HEK293 (cell line): ENCODE measurements around the gene DLGAP4.

ENCODE experiments used
- CTCF ChIA-PET: fragments of 350-600 bp; formaldehyde crosslinking; extraction: SDS; loops from one replicate; lab custom pipeline; 2021; ENCODE audit warnings: antibody characterized with exemption; lab: Yijun Ruan, JAX
- POLR2A ChIA-PET: fragments of 300-600 bp; formaldehyde crosslinking; extraction: SDS; loops from one replicate; lab custom pipeline; 2020; ENCODE audit warnings: antibody characterized with exemption, inconsistent platforms; lab: Yijun Ruan, JAX
- H3K27ac ChIP-seq: fragments of 200-500 bp; sonication (Bioruptor generic); 2 replicates; pipeline ENCODE4 v1.5.1; 2014; ENCODE audit warnings: low read depth, low read length, control low read depth, inconsistent platforms; ENCODE audit errors: extremely low read depth
- H3K36me3 ChIP-seq, 2 experiments: fragments of 200-500 bp in 1 of 2; sonication (Bioruptor generic) in 1 of 2; 1 replicate in 1 of 2; 2 replicates in 1 of 2; pipeline ENCODE4 v1.5.1; 2014 to 2017; ENCODE audit warnings: inconsistent platforms in 2 of 2, low read length in 2 of 2; ENCODE audit not compliant: control insufficient read depth in 2 of 2, insufficient read depth in 1 of 2
- H3K4me1 ChIP-seq: fragments of 200-500 bp; sonication (Bioruptor generic); 2 replicates; pipeline ENCODE4 v1.5.1; 2014; ENCODE audit warnings: mild to moderate bottlenecking, low read length, inconsistent platforms; ENCODE audit not compliant: control insufficient read depth, insufficient read depth
- H3K4me3 ChIP-seq: 2 replicates; pipeline ENCODE4 v1.5.1; 2011; ENCODE audit warnings: low read depth, mild to moderate bottlenecking, control low read depth, low read length, moderate library complexity
- H3K9me3 ChIP-seq: fragments of 200-500 bp; sonication (Bioruptor generic); 2 replicates; pipeline ENCODE4 v1.5.1; 2014; ENCODE audit warnings: low read depth, low read length, inconsistent platforms; ENCODE audit not compliant: control insufficient read depth, insufficient read depth
- CTCF ChIP-seq: fragments of 450-650 bp; formaldehyde crosslinking; IDR thresholded peaks from 2 replicates; pipeline ENCODE4 v1.5.1; 2016; ENCODE audit warnings: missing biosample characterization, missing genetic modification characterization
- EGR2 ChIP-seq: fragments of 450-650 bp; formaldehyde crosslinking; IDR thresholded peaks from 2 replicates; pipeline ENCODE4 v1.5.1; 2016; ENCODE audit warnings: low read depth, missing biosample characterization, missing genetic modification characterization
- KLF10 ChIP-seq: fragments of 450-650 bp; IDR thresholded peaks from 2 replicates; pipeline ENCODE4 v1.5.1; 2018; ENCODE audit warnings: missing biosample characterization, mild to moderate bottlenecking, missing genetic modification characterization
- MZF1 ChIP-seq: fragments of 450-650 bp; formaldehyde crosslinking; IDR thresholded peaks from 2 replicates; pipeline ENCODE4 v1.5.1; 2017; ENCODE audit warnings: missing biosample characterization, missing genetic modification characterization, borderline replicate concordance
- RBAK ChIP-seq: fragments of 450-650 bp; formaldehyde crosslinking; IDR thresholded peaks from 2 replicates; pipeline ENCODE4 v1.5.1; 2016; ENCODE audit warnings: missing biosample characterization, missing genetic modification characterization
- TCF7L2 ChIP-seq: IDR thresholded peaks from 2 replicates; pipeline ENCODE4 v1.6.1; 2011; ENCODE audit warnings: low read depth, mild to moderate bottlenecking, inconsistent platforms, low read length, moderate library complexity, borderline replicate concordance
- TRIM28 ChIP-seq: IDR thresholded peaks from 2 replicates; pipeline ENCODE4 v1.6.1; 2011; ENCODE audit warnings: low read length, control low read depth, borderline replicate concordance
- WT1 ChIP-seq: fragments of 450-650 bp; formaldehyde crosslinking; IDR thresholded peaks from 2 replicates; pipeline ENCODE4 v1.5.1; 2016; ENCODE audit warnings: missing biosample characterization, missing genetic modification characterization
- ZBTB10 ChIP-seq: fragments of 450-650 bp; formaldehyde crosslinking; IDR thresholded peaks from 2 replicates; pipeline ENCODE4 v1.5.1; 2016; ENCODE audit warnings: missing biosample characterization, missing genetic modification characterization
- ZBTB7A ChIP-seq: fragments of 450-650 bp; formaldehyde crosslinking; IDR thresholded peaks from 2 replicates; pipeline ENCODE4 v1.5.1; 2016; ENCODE audit warnings: low read depth, missing biosample characterization, missing genetic modification characterization
- ZIC2 ChIP-seq: fragments of 450-650 bp; formaldehyde crosslinking; IDR thresholded peaks from 2 replicates; pipeline ENCODE4 v1.5.1; 2016; ENCODE audit warnings: missing biosample characterization, missing genetic modification characterization
- ZNF132 ChIP-seq: fragments of 450-650 bp; formaldehyde crosslinking; IDR thresholded peaks from 2 replicates; pipeline ENCODE4 v1.5.1; 2017; ENCODE audit warnings: missing biosample characterization, missing genetic modification characterization, borderline replicate concordance
- ZNF24 ChIP-seq: fragments of 450-650 bp; formaldehyde crosslinking; IDR thresholded peaks from 2 replicates; pipeline ENCODE4 v1.5.1; 2016; ENCODE audit warnings: missing biosample characterization, missing genetic modification characterization
- ZNF404 ChIP-seq: fragments of 450-650 bp; formaldehyde crosslinking; IDR thresholded peaks from 2 replicates; pipeline ENCODE4 v1.5.1; 2017; ENCODE audit warnings: missing biosample characterization, missing genetic modification characterization
- ZNF571 ChIP-seq: fragments of 450-650 bp; formaldehyde crosslinking; IDR thresholded peaks from 2 replicates; pipeline ENCODE4 v1.5.0; 2017; ENCODE audit warnings: missing biosample characterization, missing genetic modification characterization
- ZNF621 ChIP-seq: fragments of 450-650 bp; formaldehyde crosslinking; IDR thresholded peaks from 2 replicates; pipeline ENCODE4 v1.5.1; 2017; ENCODE audit warnings: missing biosample characterization, missing genetic modification characterization
- ZNF623 ChIP-seq: fragments of 450-650 bp; formaldehyde crosslinking; IDR thresholded peaks from 2 replicates; pipeline ENCODE4 v1.5.1; 2016; ENCODE audit warnings: missing biosample characterization, missing genetic modification characterization
- ZNF664 ChIP-seq: fragments of 450-650 bp; formaldehyde crosslinking; IDR thresholded peaks from 2 replicates; pipeline ENCODE4 v1.5.1; 2016; ENCODE audit warnings: missing biosample characterization, missing genetic modification characterization
- ZNF76 ChIP-seq: fragments of 450-650 bp; formaldehyde crosslinking; IDR thresholded peaks from 2 replicates; pipeline ENCODE4; 2016; ENCODE audit warnings: low read depth, missing biosample characterization, missing genetic modification characterization, borderline replicate concordance
- ZNF792 ChIP-seq: fragments of 450-650 bp; formaldehyde crosslinking; IDR thresholded peaks from 2 replicates; pipeline ENCODE4 v1.5.1; 2016; ENCODE audit warnings: missing biosample characterization, missing genetic modification characterization
- ZSCAN30 ChIP-seq: fragments of 450-650 bp; IDR thresholded peaks from 2 replicates; pipeline ENCODE4 v1.5.1; 2018; ENCODE audit warnings: missing biosample characterization, mild to moderate bottlenecking, missing genetic modification characterization, moderate library complexity

Gene DLGAP4

DNA sequence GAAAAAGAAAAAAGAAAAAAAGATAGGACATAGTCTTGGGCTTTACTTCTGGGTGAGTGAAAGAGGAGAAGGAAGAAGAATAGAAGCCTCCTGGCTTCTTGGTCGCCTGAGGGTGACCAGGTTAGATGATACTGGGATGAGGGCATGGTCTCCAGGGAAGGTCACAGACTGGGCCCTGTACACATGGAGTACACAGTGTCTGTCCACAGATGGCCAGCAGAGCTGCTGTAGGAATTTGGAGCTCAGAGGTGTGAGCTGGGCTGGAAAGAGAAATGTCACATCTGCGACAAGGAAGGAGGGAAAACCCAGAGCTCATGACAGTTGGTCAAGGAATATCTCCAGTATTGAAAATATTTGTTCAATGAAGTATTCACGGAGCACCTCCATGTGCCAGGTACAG is 56.1 kb downstream of the DLGAP4 start:
- H3K4me1 ChIP-seq: no peaks in the 10 kb centered on the region
- POLR2A ChIA-PET: no interaction called here
- H3K27ac ChIP-seq: no peak overlapping the region
- TF ChIP-seq ZIC2 (tag by site-specific recombination): no peak
- H3K9me3 ChIP-seq: no peaks in the 10 kb centered on the region
- H3K4me3 ChIP-seq: no peak overlapping the region
- CTCF ChIA-PET: no interaction called here
- H3K36me3 ChIP-seq: no peaks in the 10 kb centered on the region

GRCh38 chr20:36362978-36363713 is 57.0 kb downstream of the DLGAP4 start:
- Histone ChIP-seq H3K4me1 (no peaks in the 10 kb centered on the region), H3K27ac (no peak overlapping the region), H3K9me3 (no peaks in the 10 kb centered on the region), H3K4me3 (no peak overlapping the region), H3K36me3 (no peaks in the 10 kb centered on the region)
- TF ChIP-seq ZNF132 (tag by site-specific recombination): no peak
- TF ChIP-seq ZNF623: peak; percentile 85
- ChIA-PET POLR2A (no interaction called here), CTCF (no interaction called here)

- no peaks in the 10 kb centered on the region for H3K36me3 ChIP-seq
- no peak overlapping the region for H3K27ac ChIP-seq
- TF ChIP-seq ZIC2 (tag by site-specific recombination) (no peak), ZNF664 (tag by site-specific recombination) (no peak), ZNF76 (no peak), KLF10 (tag by site-specific recombination) (no peak), CTCF (tag by site-specific recombination) (no peak), WT1 (tag by site-specific recombination) (no peak), EGR2 (tag by site-specific recombination) (no peak), ZBTB7A (tag by site-specific recombination) (no peak), MZF1 (tag by site-specific recombination) (no peak), RBAK (tag by site-specific recombination) (no peak), ZSCAN30 (tag by site-specific recombination) (no peak), ZNF571 (tag by site-specific recombination) (no peak), ZNF404 (tag by site-specific recombination) (no peak), ZNF621 (tag by site-specific recombination) (no peak)
- H3K4me1 ChIP-seq: no peaks in the 10 kb centered on the region
- H3K9me3 ChIP-seq: no peaks in the 10 kb centered on the region
- ChIA-PET POLR2A (no interaction called here), CTCF (no interaction called here)
- H3K4me3 ChIP-seq: no peak overlapping the region
Measured at GRCh38 chr20:36364506-36364905, 58.4 kb downstream of the DLGAP4 start.

DNA sequence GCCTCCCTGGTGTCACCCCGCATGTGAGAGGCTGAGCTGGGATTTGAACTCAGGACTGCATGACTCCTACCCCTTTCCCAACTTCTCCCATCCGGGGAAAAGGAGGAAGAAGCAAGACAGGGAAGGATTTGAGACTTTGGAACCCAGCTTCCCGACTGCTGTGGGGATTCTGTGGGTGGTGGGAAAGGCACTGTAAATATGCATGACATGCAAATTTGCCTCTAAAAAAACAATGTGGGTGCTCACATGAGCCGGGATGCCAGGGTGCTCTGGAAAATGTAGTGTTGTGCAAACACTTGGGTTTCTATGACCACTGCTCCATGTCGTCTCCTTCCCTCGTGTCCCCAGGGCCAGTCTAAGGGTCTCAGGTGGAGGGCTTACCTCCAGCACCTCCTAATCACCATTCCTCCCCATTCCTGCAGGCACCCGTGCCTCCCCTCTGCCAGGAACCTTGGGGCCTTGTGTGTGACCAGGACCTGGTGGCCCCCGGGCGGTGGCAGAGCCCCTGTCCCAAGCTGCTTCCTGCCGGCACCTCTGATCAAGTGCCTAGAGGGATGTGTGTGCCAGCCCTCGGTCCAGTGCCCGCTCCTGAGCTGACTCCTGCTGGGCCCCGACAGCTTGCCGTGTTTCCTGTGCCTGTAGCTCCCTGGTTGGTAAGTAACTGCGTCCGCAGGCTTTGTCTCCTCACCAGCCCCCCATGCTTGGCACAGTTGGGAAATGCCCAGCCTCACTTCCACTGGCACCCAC is 60.7 kb downstream of the DLGAP4 start:
- ChIA-PET CTCF (interaction anchor here (0.6 kb wide), 1 partner anchor 1014 kb away, joined by 3 read pairs; no protein-coding TSS in a partner anchor), POLR2A (no interaction called here)
- Histone ChIP-seq H3K4me1 (no peaks in the 10 kb centered on the region), H3K9me3 (no peaks in the 10 kb centered on the region), H3K4me3 (no peak overlapping the region), H3K36me3 (no peaks in the 10 kb centered on the region), H3K27ac (no peak overlapping the region)
- no peak for TF ChIP-seq TRIM28
- TF ChIP-seq ZNF24 (tag by site-specific recombination): no peak
- TF ChIP-seq WT1 (tag by site-specific recombination): no peak
- TF ChIP-seq ZNF792 (tag by site-specific recombination): no peak
- no peak for TF ChIP-seq TCF7L2
- no peak for TF ChIP-seq ZBTB10 (tag by site-specific recombination)
